ENCODE measurements around the gene TBC1D4.

The TBC1D4 gene

GRCh38 chr13:75505327-75505726, 23.4 kb upstream of the TBC1D4 start:
- CTCF ChIA-PET: interaction anchor here (0.6 to 1.7 kb wide), 2 partner anchors 23 to 139 kb away, joined by 3 to 6 read pairs; partner anchors contain the start of gene TBC1D4
- POLR2A ChIA-PET: no interaction called here
- TF ChIP-seq ELF4 (IDR thresholded peaks at IDR 0.05) (no peak), BHLHE40 (IDR thresholded peaks at IDR 0.05; ENCODE audit: borderline replicate concordance) (no peak), LEF1 (IDR thresholded peaks at IDR 0.05; ENCODE audit: borderline replicate concordance) (no peak), NFRKB (IDR thresholded peaks at IDR 0.05) (no peak), SP1 (IDR thresholded peaks at IDR 0.05) (no peak), ARNT (IDR thresholded peaks at IDR 0.05) (no peak)
- DNase-seq (ENCODE audit: extremely low spot score): no peak

- ChIA-PET CTCF (interaction anchor here (0.6 to 1.9 kb wide), 3 partner anchors 9 to 14 kb away, joined by 3 to 5 read pairs (median 4); partner anchors contain the start of gene TBC1D4), POLR2A (no interaction called here)
- DNase-seq (ENCODE audit: extremely low spot score): no peak
- TF ChIP-seq HDGF (IDR thresholded peaks at IDR 0.05; ENCODE audit: borderline replicate concordance) (no peak), NFRKB (IDR thresholded peaks at IDR 0.05) (no peak), ELF4 (IDR thresholded peaks at IDR 0.05) (no peak), LEF1 (IDR thresholded peaks at IDR 0.05; ENCODE audit: borderline replicate concordance) (no peak), L3MBTL2 (conservative IDR thresholded peaks at IDR 0.05) (no peak), BHLHE40 (IDR thresholded peaks at IDR 0.05; ENCODE audit: borderline replicate concordance) (no peak), FOXM1 (IDR thresholded peaks at IDR 0.05; ENCODE audit: borderline replicate concordance) (no peak), SP1 (IDR thresholded peaks at IDR 0.05) (no peak), ARNT (IDR thresholded peaks at IDR 0.05) (no peak), SUZ12 (IDR thresholded peaks at IDR 0.05) (no peak), FOXA1 (IDR thresholded peaks at IDR 0.05) (no peak), CTBP1 (IDR thresholded peaks at IDR 0.05; ENCODE audit: borderline replicate concordance) (no peak), FOXK2 (IDR thresholded peaks at IDR 0.05) (no peak)
- TF ChIP-seq, protein P1, sequence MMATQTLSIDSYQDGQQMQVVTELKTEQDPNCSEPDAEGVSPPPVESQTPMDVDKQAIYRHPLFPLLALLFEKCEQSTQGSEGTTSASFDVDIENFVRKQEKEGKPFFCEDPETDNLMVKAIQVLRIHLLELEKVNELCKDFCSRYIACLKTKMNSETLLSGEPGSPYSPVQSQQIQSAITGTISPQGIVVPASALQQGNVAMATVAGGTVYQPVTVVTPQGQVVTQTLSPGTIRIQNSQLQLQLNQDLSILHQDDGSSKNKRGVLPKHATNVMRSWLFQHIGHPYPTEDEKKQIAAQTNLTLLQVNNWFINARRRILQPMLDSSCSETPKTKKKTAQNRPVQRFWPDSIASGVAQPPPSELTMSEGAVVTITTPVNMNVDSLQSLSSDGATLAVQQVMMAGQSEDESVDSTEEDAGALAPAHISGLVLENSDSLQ (IDR thresholded peaks at IDR 0.05): no peak
Measured at GRCh38 chr13:75495938-75496337, 14.0 kb upstream of the TBC1D4 start.

GRCh38 chr13:75494491-75494890, 12.5 kb upstream of the TBC1D4 start:
- no peak for DNase-seq (ENCODE audit: extremely low spot score)
- TF ChIP-seq BHLHE40 (IDR thresholded peaks at IDR 0.05; ENCODE audit: borderline replicate concordance) (no peak), NFRKB (IDR thresholded peaks at IDR 0.05) (no peak), SP1 (IDR thresholded peaks at IDR 0.05) (no peak)
- ChIA-PET POLR2A (no interaction called here), CTCF (interaction anchor here (1.9 kb wide), 1 partner anchor 12 kb away, joined by 5 read pairs; the partner anchor contains the start of gene TBC1D4)

DNA sequence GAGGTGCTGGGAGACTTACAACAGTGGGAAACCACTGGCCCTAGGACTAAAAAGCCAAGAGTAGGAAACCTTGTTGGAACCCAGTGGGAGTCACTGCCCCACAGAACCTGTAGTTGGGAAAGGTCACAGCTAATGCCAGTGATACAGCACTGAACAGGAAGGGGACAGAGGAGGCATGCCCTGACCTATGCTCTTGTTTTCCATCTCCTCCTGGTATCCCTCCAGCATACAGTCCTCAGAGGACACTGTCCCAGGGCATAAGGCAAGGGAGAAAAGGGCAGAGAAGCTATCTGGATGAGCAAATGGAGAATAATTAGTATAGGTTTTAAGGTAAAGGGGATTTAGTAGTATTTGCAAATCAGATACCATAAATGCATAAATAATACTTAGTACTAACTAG, 11.2 kb upstream of the TBC1D4 start:
- TF ChIP-seq TARDBP (IDR thresholded peaks at IDR 0.05) (no peak), NFRKB (IDR thresholded peaks at IDR 0.05) (no peak), BHLHE40 (IDR thresholded peaks at IDR 0.05; ENCODE audit: borderline replicate concordance) (no peak), FOXK2 (IDR thresholded peaks at IDR 0.05) (no peak), FOXM1 (IDR thresholded peaks at IDR 0.05; ENCODE audit: borderline replicate concordance) (no peak), LEF1 (IDR thresholded peaks at IDR 0.05; ENCODE audit: borderline replicate concordance) (no peak), ARNT (IDR thresholded peaks at IDR 0.05) (no peak), L3MBTL2 (conservative IDR thresholded peaks at IDR 0.05) (no peak), SUZ12 (IDR thresholded peaks at IDR 0.05) (no peak), FOXA1 (IDR thresholded peaks at IDR 0.05) (no peak), HDGF (IDR thresholded peaks at IDR 0.05; ENCODE audit: borderline replicate concordance) (no peak), ZNF384 (IDR thresholded peaks at IDR 0.05) (no peak), CTBP1 (IDR thresholded peaks at IDR 0.05; ENCODE audit: borderline replicate concordance) (no peak), ELF4 (IDR thresholded peaks at IDR 0.05) (no peak), SP1 (IDR thresholded peaks at IDR 0.05) (no peak)
- TF ChIP-seq, protein P1 (IDR thresholded peaks at IDR 0.05): no peak
- no peak for DNase-seq (ENCODE audit: extremely low spot score)
- POLR2A ChIA-PET: interaction anchor here (1.8 kb wide), 1 partner anchor 11 kb away, joined by 7 read pairs; the partner anchor contains the start of gene TBC1D4
- CTCF ChIA-PET: interaction anchor here (1.5 kb wide), 1 partner anchor 11 kb away, joined by 6 read pairs; the partner anchor contains the start of gene TBC1D4

DNA sequence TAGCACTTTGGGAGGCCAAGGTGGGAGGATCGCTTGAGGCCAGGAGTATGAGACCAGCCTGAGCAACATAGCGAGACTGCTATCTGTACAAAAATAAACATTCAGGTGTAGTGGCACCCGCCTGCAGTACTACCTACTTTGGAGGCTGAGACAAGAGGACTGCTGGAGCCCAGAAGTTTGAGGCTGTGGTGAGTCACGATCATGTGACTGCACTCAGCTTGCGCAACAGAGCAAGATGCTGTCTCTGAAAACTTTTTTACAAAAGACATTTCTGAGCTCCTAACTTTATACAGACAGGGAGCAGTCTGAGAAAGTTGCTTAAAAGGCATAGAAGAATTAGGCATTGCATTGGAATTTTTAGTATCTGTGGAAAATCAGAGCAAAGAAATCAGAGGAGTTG, 10.4 kb upstream of the TBC1D4 start:
- ChIA-PET CTCF (interaction anchor here (1.5 kb wide), 1 partner anchor 10 kb away, joined by 6 read pairs; the partner anchor contains the start of gene TBC1D4), POLR2A (interaction anchor here (1.4 to 1.8 kb wide), 2 partner anchors 11 to 45 kb away, joined by 3 to 7 read pairs; partner anchors contain the start of genes COMMD6 and TBC1D4)
- no peak for DNase-seq (ENCODE audit: extremely low spot score)
- TF ChIP-seq ZNF384 (IDR thresholded peaks at IDR 0.05) (no peak), HDGF (IDR thresholded peaks at IDR 0.05; ENCODE audit: borderline replicate concordance) (no peak), ELF4 (IDR thresholded peaks at IDR 0.05) (no peak), BHLHE40 (IDR thresholded peaks at IDR 0.05; ENCODE audit: borderline replicate concordance) (no peak), ARNT (IDR thresholded peaks at IDR 0.05) (no peak), FOXM1 (IDR thresholded peaks at IDR 0.05; ENCODE audit: borderline replicate concordance) (no peak), FOXA1 (IDR thresholded peaks at IDR 0.05) (no peak), SP1 (IDR thresholded peaks at IDR 0.05) (no peak), CTBP1 (IDR thresholded peaks at IDR 0.05; ENCODE audit: borderline replicate concordance) (no peak), FOXK2 (IDR thresholded peaks at IDR 0.05) (no peak), LEF1 (IDR thresholded peaks at IDR 0.05; ENCODE audit: borderline replicate concordance) (no peak), SUZ12 (IDR thresholded peaks at IDR 0.05) (no peak), L3MBTL2 (conservative IDR thresholded peaks at IDR 0.05) (no peak), NFRKB (IDR thresholded peaks at IDR 0.05) (no peak), TARDBP (IDR thresholded peaks at IDR 0.05) (no peak)
- TF ChIP-seq, protein P1 (IDR thresholded peaks at IDR 0.05): no peak

DNA sequence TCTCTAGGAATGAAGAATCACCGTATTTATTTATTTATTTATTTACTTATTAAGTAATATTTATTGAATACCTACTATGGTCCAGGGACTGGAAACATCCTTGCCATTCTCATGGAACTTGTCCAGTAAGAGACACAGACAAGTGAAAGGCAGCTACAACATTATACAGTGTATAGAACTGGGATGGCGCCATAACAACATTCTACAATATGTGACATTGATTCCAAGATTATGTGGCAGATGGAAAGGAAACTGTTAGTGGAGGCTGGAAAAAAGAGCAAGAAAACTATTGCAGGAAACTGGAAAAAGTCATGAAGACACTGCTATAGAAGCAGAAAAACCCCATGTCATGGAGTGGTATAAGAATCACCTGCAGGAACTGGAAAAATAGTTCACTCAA, 9.4 kb upstream of the TBC1D4 start:
- ChIA-PET CTCF (interaction anchor here (1.5 kb wide), 1 partner anchor 9 kb away, joined by 6 read pairs; the partner anchor contains the start of gene TBC1D4), POLR2A (interaction anchor here (1.4 to 1.8 kb wide), 2 partner anchors 10 to 47 kb away, joined by 3 to 7 read pairs; partner anchors contain the start of genes COMMD6 and TBC1D4)
- no peak for TF ChIP-seq FOXK2 (IDR thresholded peaks at IDR 0.05)
- no peak for TF ChIP-seq CTBP1 (IDR thresholded peaks at IDR 0.05; ENCODE audit: borderline replicate concordance)
- TF ChIP-seq BHLHE40 (IDR thresholded peaks at IDR 0.05; ENCODE audit: borderline replicate concordance): no peak
- no peak for TF ChIP-seq SUZ12 (IDR thresholded peaks at IDR 0.05)
- TF ChIP-seq SP1 (IDR thresholded peaks at IDR 0.05): no peak
- DNase-seq (ENCODE audit: extremely low spot score): no peak

Measured in HEK293T (cell line).